ENCODE results near the gene RNF217.

The RNF217 gene

GRCh38 chr6:125099211-125100073 lies 137.2 kb downstream of the RNF217 start:
- peak; percentile 68 for DNase-seq (ENCODE audit: low spot score)

DNA sequence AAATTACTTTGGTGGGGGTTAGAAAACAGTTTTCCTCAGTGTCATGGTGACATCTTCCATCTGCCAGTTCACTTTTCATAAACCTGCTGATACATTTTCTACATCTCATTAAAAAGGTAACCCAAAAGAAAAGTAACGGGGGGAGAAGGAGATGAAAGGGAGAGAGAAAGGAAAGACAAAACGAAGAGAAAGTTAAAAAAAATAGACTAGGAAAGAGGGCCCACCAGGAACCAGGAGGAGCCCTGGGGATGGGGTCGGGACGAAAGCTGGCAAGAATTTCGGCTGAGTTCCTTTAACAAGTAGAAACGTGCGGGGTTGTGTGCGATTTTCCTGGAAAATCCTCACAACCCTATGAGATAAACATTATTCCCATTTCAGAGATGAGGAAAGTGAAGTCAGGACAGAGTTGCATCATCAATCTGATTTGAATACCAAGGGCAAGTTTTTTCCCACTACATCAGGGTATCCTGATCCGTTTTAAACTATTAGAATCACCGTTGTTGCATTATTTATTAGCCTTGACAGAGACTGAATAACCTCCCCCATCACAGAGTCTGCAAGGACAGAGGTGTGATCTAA lies 137.9 kb downstream of the RNF217 start:
- no peak for DNase-seq (ENCODE audit: low spot score)

DNA sequence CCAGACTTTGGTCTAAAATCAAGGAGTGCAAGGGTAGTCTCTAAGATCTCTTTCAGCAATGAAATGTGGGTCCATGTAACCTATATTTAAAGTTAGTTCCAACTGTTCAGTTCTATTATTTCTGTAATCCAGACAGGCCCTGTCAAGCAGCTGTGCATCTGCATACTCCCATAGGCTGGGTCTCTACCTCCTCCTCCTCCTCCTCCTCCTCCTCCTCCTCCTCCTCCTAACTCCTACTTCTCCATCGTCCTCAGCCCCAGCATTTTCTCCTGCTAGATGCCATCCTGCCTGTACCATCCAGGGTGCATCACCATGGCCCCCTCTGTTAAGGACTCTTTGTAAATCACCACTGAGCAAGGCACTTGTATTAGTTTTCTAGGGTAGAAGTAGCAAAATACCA lies 138.9 kb downstream of the RNF217 start:
- DNase-seq (ENCODE audit: low spot score): no peak

- no peak for DNase-seq (ENCODE audit: low spot score)
These were observed 139.4 kb downstream of the RNF217 start for GRCh38 chr6:125101631-125102030.

DNA sequence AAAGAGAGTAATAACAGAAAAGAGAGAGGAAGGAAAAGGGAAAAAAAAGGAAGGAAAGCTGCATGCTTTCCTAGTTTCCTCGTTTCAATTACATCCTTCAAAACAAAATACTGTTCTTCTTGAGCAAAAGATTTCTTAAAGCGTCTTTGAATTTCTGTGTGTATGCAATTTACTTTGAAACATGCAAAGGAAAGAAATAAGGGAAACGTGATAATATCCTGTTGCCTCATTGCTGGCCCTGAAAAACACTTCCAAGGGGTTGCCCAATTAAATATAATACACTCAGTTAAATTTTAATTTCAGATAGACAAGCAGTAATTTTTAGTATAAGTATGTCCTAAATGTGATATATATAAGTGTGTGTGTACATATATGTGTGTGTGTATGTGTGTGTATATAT lies 140.2 kb downstream of the RNF217 start:
- no peak for DNase-seq (ENCODE audit: low spot score)

GRCh38 chr6:125102891-125103290 lies 140.7 kb downstream of the RNF217 start:
- DNase-seq (ENCODE audit: low spot score): no peak

GRCh38 chr6:125104425-125104824 lies 142.2 kb downstream of the RNF217 start:
- DNase-seq (ENCODE audit: low spot score): peak; percentile 76

GRCh38 chr6:125107048-125107447 lies 144.8 kb downstream of the RNF217 start:
- no peak for DNase-seq (ENCODE audit: low spot score)

- no peak for DNase-seq (ENCODE audit: low spot score)
These were observed 145.7 kb downstream of the RNF217 start for GRCh38 chr6:125107896-125108295.

DNA sequence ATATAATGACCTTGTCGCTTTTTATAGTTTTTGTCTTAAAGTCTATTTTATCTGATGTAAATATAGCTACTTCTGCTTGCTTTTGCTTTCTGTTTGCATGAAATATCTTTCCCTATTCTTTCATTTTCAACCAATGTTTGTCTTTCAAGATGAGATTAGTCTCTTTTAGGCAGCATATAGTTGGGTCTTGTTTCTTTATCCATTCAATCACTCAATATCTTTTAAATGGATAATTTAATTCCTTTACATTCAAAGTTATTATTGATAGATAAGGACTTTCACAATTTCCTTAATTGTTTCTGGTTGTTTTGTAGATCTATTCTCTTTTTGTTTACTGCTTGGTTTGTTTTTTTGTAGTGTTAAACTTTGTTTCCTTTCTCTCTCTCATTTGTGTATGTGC lies 147.8 kb downstream of the RNF217 start:
- no peak for DNase-seq (ENCODE audit: low spot score)

DNA sequence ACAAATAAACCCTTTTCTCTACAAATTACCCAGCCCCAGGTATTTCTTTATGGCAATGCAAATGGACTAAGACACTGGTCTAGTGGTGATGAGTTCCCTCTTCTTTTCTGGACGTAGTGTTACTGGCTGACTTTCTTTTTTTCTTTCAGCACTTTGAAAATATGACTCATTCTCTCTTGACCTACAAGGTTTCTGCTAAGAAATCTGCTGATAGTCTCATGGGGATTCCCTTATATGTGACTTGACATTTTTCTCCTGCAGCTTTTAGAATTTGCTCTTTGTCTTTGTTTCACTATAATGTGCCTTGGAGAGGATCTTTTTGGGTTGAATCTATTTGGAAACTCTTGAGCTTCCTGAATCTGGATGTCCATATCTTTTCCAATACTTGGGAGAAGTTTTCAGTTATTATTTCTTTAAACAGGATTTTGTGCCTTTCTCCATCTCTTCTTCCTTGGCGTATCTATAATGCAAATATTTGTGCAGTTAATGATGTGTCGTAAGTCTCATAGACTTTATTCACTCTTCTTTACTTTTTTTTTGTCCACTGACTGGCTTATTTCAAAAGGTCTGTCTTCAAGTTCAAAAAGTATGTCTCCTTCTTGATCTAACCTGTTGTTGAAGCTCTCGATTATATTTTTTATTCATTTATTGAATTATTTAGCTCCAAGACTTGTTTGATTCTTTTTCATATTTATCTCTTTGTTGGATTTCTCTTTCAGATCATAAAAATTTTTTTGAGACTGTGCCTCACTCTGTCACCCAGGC lies 149.2 kb downstream of the RNF217 start:
- DNase-seq (ENCODE audit: low spot score): no peak

DNA sequence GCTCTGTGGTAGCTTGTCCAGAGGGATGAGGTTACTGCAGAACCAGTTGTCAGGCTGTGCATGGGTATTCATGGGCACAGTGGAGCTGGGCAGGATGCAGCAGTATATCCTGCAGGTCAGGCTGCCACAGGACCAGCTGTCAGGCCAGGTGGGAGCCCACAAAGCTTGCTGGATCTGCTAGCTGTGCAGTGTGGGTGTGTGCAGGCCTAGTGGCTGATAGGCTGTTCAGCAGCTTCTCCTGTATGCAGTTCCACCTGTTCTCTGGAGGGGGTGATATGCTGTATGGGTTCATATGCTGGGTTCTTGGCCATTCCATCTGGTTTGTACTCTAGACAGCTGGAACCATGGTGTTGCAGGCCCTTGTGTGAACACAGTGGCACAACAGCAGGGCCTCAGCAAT lies 150.7 kb downstream of the RNF217 start:
- DNase-seq (ENCODE audit: low spot score): no peak

GRCh38 chr6:125114248-125114858 lies 152.1 kb downstream of the RNF217 start:
- peak; percentile 82 for DNase-seq (ENCODE audit: low spot score)

- DNase-seq (ENCODE audit: low spot score): no peak
These were observed 153.9 kb downstream of the RNF217 start for GRCh38 chr6:125116170-125116569.

- no peak for DNase-seq (ENCODE audit: low spot score)
These were observed 154.5 kb downstream of the RNF217 start for GRCh38 chr6:125116710-125117109.

DNA sequence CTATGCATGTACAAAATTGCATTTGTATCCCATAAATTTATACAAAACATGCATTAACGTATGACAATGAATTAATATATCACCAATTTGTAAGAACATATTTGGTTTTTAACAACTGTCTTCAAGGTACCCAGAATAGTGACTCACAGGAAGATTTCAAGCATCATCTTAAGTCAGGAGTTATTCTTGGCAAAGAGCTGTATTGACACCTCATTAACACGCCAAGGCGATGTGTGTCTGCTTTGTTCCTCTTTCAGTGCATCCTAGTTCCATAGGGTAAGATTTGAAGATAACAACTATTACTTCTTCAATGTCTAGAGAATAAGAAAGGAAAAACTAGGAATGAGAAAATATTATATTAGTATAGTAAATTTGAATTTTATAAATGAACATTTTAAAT lies 155.6 kb downstream of the RNF217 start:
- DNase-seq (ENCODE audit: low spot score): no peak

GRCh38 chr6:125120054-125120590 lies 157.9 kb downstream of the RNF217 start:
- DNase-seq (ENCODE audit: low spot score): no peak

DNA sequence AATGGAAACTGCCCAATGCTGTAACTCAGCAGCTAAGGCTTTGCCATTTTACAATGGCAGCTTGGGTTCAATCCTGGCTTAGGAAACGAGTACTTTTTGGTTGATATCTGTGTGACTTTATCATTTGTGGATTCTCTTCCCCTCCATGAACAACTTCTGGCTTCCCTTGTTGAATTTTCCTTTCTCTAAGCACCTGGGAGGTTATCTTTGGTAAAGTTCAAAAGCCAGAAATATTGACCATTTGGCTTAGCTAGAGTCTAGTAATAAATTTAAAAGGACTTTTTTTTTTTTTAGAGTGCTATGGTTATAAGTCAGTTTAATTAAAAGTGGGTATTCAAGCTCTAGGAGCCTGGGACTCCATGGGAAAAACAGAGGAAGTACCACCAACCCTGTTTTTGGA lies 159.7 kb downstream of the RNF217 start:
- DNase-seq (ENCODE audit: low spot score): no peak

DNA sequence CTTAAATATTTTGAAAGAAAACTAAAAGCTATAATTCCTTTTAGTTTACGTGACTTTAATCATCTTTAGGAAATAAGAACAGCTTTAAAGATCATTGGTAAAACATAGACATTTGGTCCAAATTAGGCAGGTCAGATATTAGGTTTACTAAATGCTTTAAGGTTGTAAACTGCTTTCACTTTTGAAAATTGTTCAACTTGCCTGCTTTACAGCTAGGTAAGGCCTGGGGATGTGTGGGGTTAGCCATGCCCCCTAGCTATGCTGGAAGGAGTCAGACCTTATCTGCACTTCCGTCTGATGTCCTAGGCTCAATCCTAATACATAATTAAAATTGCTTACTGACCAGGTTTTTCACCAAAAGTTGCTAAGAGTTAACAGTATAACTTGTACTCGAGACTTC lies 160.8 kb downstream of the RNF217 start:
- no peak for DNase-seq (ENCODE audit: low spot score)

GRCh38 chr6:125123468-125124048 lies 161.3 kb downstream of the RNF217 start:
- DNase-seq (ENCODE audit: low spot score): no peak

- no peak for DNase-seq (ENCODE audit: low spot score)
These were observed 161.9 kb downstream of the RNF217 start for GRCh38 chr6:125124049-125124669.
